Measurements from ENCODE around the gene KHDRBS2. TPM values are rescaled to one million over a fixed set of nuclear protein-coding genes. Genes with fewer than 3 reads are reported as not detected.

KHDRBS2 gene
- total and polyA plus RNA-seq, 2 donors (not counting 1 experiment from before 2014, with no cell fraction given), result not detected

DNA sequence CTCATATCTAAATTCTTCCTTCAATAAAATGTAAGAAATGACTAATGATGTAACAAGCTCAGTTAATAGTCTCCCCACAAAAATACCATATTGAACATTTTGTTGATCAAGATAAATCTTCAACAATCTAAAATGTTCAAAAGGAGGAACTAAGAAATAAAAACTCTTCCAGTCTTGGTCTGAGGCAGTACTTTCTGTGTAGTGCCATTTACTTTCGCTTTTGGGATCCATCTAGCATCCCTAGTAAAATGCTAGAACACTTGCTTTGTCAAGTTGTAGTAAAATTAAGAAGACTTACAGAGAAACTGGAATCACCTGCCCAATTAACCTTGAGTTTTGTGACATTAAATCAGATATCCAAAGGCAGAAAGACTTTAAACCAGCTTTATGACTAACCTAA, 246.4 kb downstream of the KHDRBS2 start:
- Histone ChIP-seq H3K36me3 (ENCODE audit: control insufficient read depth, insufficient read depth, low read length) (no peaks in the 10 kb centered on the region), H3K27ac (ENCODE audit: insufficient read depth, low read length) (no peak overlapping the region), H2AFZ (ENCODE audit: low read length) (no peak overlapping the region), H3K27me3 (ENCODE audit: control insufficient read depth, insufficient read depth, low read length) (no peaks in the 10 kb centered on the region), H3K9ac (ENCODE audit: insufficient read depth, low read length) (no peak overlapping the region), H4K20me1 (ENCODE audit: control insufficient read depth, extremely low read depth, insufficient read depth, low read length) (no peaks in the 10 kb centered on the region), H3K4me1 (ENCODE audit: control insufficient read depth, extremely low read depth, insufficient read depth, low read length) (no peaks in the 10 kb centered on the region), H3K4me3 (replicated peaks in 1 of 4; ENCODE audit: control extremely low read depth in 1 of 4, insufficient read depth in 1 of 4, low read depth in 3 of 4, low read length in 4 of 4) (no peak overlapping the region), H3K4me2 (ENCODE audit: extremely low read depth, insufficient read depth, low read length) (no peak overlapping the region), H3K9me3 (ENCODE audit: control insufficient read depth, insufficient read depth, low read depth, low read length) (no peaks in the 10 kb centered on the region), H3K79me2 (ENCODE audit: control insufficient read depth, insufficient read depth, low read length) (no peaks in the 10 kb centered on the region)
- no peak for DNase-seq (ENCODE audit: low read depth in 2 of 2)
- TF ChIP-seq EZH2 (IDR thresholded peaks at IDR 0.05; ENCODE audit: low read length, missing control alignments), result no peak
- no peak for TF ChIP-seq CTCF (conservative IDR thresholded peaks at IDR 0.05 in 1 of 2, IDR thresholded peaks at IDR 0.05 in 1 of 2; ENCODE audit: low read depth in 1 of 2, low read length in 2 of 2)

GRCh38 chr6:62037445-62037844, 248.6 kb downstream of the KHDRBS2 start:
- no peak for TF ChIP-seq CTCF (conservative IDR thresholded peaks at IDR 0.05 in 1 of 2, IDR thresholded peaks at IDR 0.05 in 1 of 2; ENCODE audit: low read depth in 1 of 2, low read length in 2 of 2)
- no peak for TF ChIP-seq EZH2 (IDR thresholded peaks at IDR 0.05; ENCODE audit: low read length, missing control alignments)
- Histone ChIP-seq H4K20me1 (ENCODE audit: control insufficient read depth, extremely low read depth, insufficient read depth, low read length) (no peaks in the 10 kb centered on the region), H3K27ac (ENCODE audit: insufficient read depth, low read length) (no peak overlapping the region), H3K79me2 (ENCODE audit: control insufficient read depth, insufficient read depth, low read length) (no peaks in the 10 kb centered on the region), H2AFZ (ENCODE audit: low read length) (no peak overlapping the region), H3K4me2 (ENCODE audit: extremely low read depth, insufficient read depth, low read length) (no peak overlapping the region), H3K4me3 (replicated peaks in 1 of 4; ENCODE audit: control extremely low read depth in 1 of 4, insufficient read depth in 1 of 4, low read depth in 3 of 4, low read length in 4 of 4) (no peak overlapping the region), H3K36me3 (ENCODE audit: control insufficient read depth, insufficient read depth, low read length) (no peaks in the 10 kb centered on the region), H3K4me1 (ENCODE audit: control insufficient read depth, extremely low read depth, insufficient read depth, low read length) (no peaks in the 10 kb centered on the region), H3K9ac (ENCODE audit: insufficient read depth, low read length) (no peak overlapping the region), H3K9me3 (ENCODE audit: control insufficient read depth, insufficient read depth, low read depth, low read length) (no peaks in the 10 kb centered on the region), H3K27me3 (ENCODE audit: control insufficient read depth, insufficient read depth, low read length) (no peaks in the 10 kb centered on the region)
- no peak for DNase-seq (ENCODE audit: low read depth in 2 of 2)

GRCh38 chr6:62035952-62036351, 250.1 kb downstream of the KHDRBS2 start:
- H3K79me2 ChIP-seq (ENCODE audit: control insufficient read depth, insufficient read depth, low read length), result no peaks in the 10 kb centered on the region
- no peaks in the 10 kb centered on the region for H3K9me3 ChIP-seq (ENCODE audit: control insufficient read depth, insufficient read depth, low read depth, low read length)
- no peaks in the 10 kb centered on the region for H4K20me1 ChIP-seq (ENCODE audit: control insufficient read depth, extremely low read depth, insufficient read depth, low read length)
- no peaks in the 10 kb centered on the region for H3K36me3 ChIP-seq (ENCODE audit: control insufficient read depth, insufficient read depth, low read length)
- no peak overlapping the region for H3K9ac ChIP-seq (ENCODE audit: insufficient read depth, low read length)
- H3K4me1 ChIP-seq (ENCODE audit: control insufficient read depth, extremely low read depth, insufficient read depth, low read length), result no peaks in the 10 kb centered on the region
- H3K27me3 ChIP-seq (ENCODE audit: control insufficient read depth, insufficient read depth, low read length), result no peaks in the 10 kb centered on the region
- H2AFZ ChIP-seq (ENCODE audit: low read length), result no peak overlapping the region
- H3K4me3 ChIP-seq (replicated peaks in 1 of 4; ENCODE audit: control extremely low read depth in 1 of 4, insufficient read depth in 1 of 4, low read depth in 3 of 4, low read length in 4 of 4), result no peak overlapping the region
- TF ChIP-seq EZH2 (IDR thresholded peaks at IDR 0.05; ENCODE audit: low read length, missing control alignments) (no peak), CTCF (conservative IDR thresholded peaks at IDR 0.05 in 1 of 2, IDR thresholded peaks at IDR 0.05 in 1 of 2; ENCODE audit: low read depth in 1 of 2, low read length in 2 of 2) (no peak)
- no peak overlapping the region for H3K4me2 ChIP-seq (ENCODE audit: extremely low read depth, insufficient read depth, low read length)
- no peak overlapping the region for H3K27ac ChIP-seq (ENCODE audit: insufficient read depth, low read length)
- DNase-seq (ENCODE audit: low read depth in 2 of 2), result no peak

All from fibroblast of lung (primary cell).